Lower lobe of right lung (tissue), 2 donors: Measurements from ENCODE around the gene RPN2. TPM values are rescaled to one million over a fixed set of nuclear protein-coding genes. Genes with fewer than 3 reads are reported as not detected.

Source experiments
- ATAC-seq, 2 donors: fragments of 200-7000 bp; cut with Tn5 transposase; one replicate each; pipeline ENCODE4 v1.9.1; 2020 to 2022; ENCODE audit warnings: mild to moderate bottlenecking in 2 of 2, moderate library complexity in 2 of 2
- DNase-seq: peaks from one replicate; pipeline ENCODE4 v3.0.0-alpha.2; 2020
- H3K27ac ChIP-seq: fragments of 200-600 bp; one replicate; pipeline ENCODE4 v1.8.0; 2022
- H3K27me3 ChIP-seq: fragments of 200-600 bp; one replicate; pipeline ENCODE4 v1.8.0; 2022; ENCODE audit warnings: low read depth
- H3K36me3 ChIP-seq: fragments of 200-600 bp; one replicate; pipeline ENCODE4 v1.8.0; 2022; ENCODE audit warnings: mild to moderate bottlenecking
- H3K4me1 ChIP-seq: fragments of 200-600 bp; one replicate; pipeline ENCODE4 v1.8.0; 2022
- H3K4me3 ChIP-seq: fragments of 200-600 bp; one replicate; pipeline ENCODE4 v1.8.0; 2022; ENCODE audit warnings: mild to moderate bottlenecking
- H3K9me3 ChIP-seq: fragments of 200-600 bp; one replicate; pipeline ENCODE4 v1.8.0; 2022
- intact Hi-C: fragments of 100-400 bp; cut with DNase I; formaldehyde crosslinking; loops from one replicate; pipeline ENCODE4 v1.11.0; 2022
- total RNA-seq: library from RNA; stranded (reverse); fragmentation: NEBNext Ultra II Directional; extraction: Animal tissue kit (Norgen Biotek cat#: 25700); gene quantifications from one replicate; pipeline ENCODE4 v1.2.1, GENCODE V29; 2021
- TF ChIP-seq, protein P1 (sequence below): fragments of 200-600 bp; IDR thresholded peaks from one replicate; pipeline ENCODE4 v1.8.0; 2022; ENCODE audit warnings: antibody characterized with exemption, mild to moderate bottlenecking
- donor health status: DM: no; HTN: yes; CAD: no; lungs with severe emphysema.

Gene RPN2
- total RNA-seq, 1 donor from 2014 or later: 160 TPM

DNA sequence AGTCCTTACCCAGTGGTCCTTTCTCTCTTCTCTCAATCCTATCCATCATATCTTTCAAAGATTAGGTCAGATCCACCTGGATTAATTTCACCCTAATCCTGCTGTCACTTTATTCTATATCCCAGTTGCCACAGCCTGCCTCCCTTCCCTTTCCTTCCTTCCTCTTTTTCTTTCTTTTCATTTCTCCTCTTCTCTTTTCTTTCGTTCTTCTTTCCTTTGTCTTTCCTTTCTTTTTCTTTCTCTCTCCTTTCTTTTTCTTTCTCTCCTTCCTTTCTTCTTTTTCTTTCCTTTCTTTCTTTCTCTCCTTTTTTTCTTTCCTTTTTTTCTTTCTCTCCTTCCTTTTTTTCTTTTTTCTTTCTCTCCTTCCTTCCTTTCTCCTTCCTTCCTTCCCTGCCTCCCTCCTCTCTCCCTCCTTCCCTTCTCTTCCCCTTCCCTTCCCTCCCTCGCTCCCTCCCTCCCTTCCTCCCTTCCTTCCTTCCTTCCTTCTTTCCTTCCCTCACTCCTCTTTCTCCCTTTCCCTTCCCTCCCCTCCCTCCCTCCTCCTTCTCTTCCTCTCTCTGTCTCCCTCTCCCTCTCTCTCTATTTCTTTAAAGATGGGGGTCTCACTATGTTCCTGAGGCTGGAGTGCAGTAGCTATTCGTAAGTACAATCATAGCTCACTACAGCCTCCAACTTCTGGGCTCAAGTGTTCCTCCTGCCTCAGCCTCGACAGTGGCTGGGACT, 15.1 kb upstream of the RPN2 start:
- Histone ChIP-seq H3K36me3 (no peaks in the 10 kb centered on the region), H3K4me1 (no peaks in the 10 kb centered on the region), H3K9me3 (no peaks in the 10 kb centered on the region), H3K4me3 (no peak overlapping the region), H3K27me3 (no peaks in the 10 kb centered on the region), H3K27ac (no peak overlapping the region)
- intact Hi-C loops: no loop called here
- no peak for ATAC-seq
- TF ChIP-seq, protein P1, sequence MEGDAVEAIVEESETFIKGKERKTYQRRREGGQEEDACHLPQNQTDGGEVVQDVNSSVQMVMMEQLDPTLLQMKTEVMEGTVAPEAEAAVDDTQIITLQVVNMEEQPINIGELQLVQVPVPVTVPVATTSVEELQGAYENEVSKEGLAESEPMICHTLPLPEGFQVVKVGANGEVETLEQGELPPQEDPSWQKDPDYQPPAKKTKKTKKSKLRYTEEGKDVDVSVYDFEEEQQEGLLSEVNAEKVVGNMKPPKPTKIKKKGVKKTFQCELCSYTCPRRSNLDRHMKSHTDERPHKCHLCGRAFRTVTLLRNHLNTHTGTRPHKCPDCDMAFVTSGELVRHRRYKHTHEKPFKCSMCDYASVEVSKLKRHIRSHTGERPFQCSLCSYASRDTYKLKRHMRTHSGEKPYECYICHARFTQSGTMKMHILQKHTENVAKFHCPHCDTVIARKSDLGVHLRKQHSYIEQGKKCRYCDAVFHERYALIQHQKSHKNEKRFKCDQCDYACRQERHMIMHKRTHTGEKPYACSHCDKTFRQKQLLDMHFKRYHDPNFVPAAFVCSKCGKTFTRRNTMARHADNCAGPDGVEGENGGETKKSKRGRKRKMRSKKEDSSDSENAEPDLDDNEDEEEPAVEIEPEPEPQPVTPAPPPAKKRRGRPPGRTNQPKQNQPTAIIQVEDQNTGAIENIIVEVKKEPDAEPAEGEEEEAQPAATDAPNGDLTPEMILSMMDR: no peak
- DNase-seq: no peak

DNA sequence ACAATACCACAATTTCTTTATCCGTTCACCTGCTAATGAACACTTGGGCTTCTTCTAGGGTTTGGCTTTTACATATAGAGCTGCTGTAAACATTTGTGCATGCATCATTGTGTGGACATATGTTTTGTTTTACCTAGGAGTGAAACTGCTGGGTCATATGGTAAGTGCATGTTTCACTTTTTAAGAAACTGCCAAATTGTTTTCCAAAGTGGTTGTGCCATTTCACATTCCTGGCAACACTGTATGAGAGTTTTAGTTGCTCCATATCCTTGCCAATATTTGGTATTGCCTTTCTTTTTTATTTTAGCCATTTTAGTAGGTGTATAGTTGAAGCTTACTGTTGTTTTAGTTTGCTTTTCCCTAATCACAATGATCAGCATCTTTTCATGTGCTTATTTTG, 14.1 kb upstream of the RPN2 start:
- TF ChIP-seq, protein P1: no peak
- Histone ChIP-seq H3K4me3 (no peak overlapping the region), H3K4me1 (no peaks in the 10 kb centered on the region), H3K36me3 (no peaks in the 10 kb centered on the region), H3K27ac (no peak overlapping the region), H3K27me3 (no peaks in the 10 kb centered on the region), H3K9me3 (no peaks in the 10 kb centered on the region)
- no peak for DNase-seq
- intact Hi-C loops: no loop called here
- no peak for ATAC-seq

DNA sequence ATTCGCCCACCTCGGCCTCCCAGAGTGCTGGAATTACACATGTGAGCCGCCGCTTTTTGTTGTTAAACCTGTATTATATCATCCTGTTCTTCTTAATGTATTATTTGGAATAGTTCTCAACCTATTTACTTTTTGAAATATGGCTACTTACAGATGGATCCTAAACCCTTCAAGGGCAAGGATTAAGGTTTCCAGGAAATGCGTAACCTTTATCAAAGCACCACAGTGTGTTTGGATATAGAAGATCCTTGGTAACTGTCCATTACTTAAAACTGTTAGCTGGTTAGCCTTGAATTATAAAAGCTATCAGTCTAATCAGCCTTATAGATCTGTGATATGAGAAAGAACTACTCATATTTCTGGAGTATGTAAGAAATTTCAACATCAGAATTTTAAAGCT, 12.3 kb upstream of the RPN2 start:
- ATAC-seq (no peak), DNase-seq (no peak)
- no peaks in the 10 kb centered on the region for H3K36me3 ChIP-seq
- TF ChIP-seq, protein P1: no peak
- no peaks in the 10 kb centered on the region for H3K9me3 ChIP-seq
- no peaks in the 10 kb centered on the region for H3K27me3 ChIP-seq
- intact Hi-C loops: no loop called here
- no peak overlapping the region for H3K27ac ChIP-seq
- H3K4me1 ChIP-seq: no peaks in the 10 kb centered on the region
- no peak overlapping the region for H3K4me3 ChIP-seq

DNA sequence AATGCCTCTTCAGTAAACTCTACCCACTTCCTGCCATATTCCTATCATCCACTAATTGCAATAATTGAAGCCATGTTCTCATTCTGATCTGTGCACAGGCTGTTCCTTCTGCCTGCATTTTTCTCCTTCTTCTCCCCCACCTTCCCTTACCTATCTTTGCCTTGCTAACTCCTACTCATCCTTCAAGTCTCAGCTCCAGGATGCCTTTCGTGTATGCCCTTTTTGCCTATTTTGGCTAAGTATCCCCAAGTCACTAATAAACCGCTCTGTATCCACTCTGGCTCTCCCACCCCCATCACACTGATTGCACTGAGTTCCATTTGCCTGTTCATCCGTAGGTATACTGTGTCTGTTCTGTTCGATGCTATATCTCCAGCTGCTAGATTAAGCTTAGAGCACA, 6.3 kb upstream of the RPN2 start:
- no peak overlapping the region for H3K4me3 ChIP-seq
- H3K27ac ChIP-seq: no peak overlapping the region
- H3K27me3 ChIP-seq: no peaks in the 10 kb centered on the region
- intact Hi-C loops: no loop called here
- DNase-seq (no peak), ATAC-seq (no peak)
- no peaks in the 10 kb centered on the region for H3K36me3 ChIP-seq
- peaks cover 7% of the 10 kb centered on the region for H3K4me1 ChIP-seq
- no peaks in the 10 kb centered on the region for H3K9me3 ChIP-seq
- TF ChIP-seq, protein P1: no peak

DNA sequence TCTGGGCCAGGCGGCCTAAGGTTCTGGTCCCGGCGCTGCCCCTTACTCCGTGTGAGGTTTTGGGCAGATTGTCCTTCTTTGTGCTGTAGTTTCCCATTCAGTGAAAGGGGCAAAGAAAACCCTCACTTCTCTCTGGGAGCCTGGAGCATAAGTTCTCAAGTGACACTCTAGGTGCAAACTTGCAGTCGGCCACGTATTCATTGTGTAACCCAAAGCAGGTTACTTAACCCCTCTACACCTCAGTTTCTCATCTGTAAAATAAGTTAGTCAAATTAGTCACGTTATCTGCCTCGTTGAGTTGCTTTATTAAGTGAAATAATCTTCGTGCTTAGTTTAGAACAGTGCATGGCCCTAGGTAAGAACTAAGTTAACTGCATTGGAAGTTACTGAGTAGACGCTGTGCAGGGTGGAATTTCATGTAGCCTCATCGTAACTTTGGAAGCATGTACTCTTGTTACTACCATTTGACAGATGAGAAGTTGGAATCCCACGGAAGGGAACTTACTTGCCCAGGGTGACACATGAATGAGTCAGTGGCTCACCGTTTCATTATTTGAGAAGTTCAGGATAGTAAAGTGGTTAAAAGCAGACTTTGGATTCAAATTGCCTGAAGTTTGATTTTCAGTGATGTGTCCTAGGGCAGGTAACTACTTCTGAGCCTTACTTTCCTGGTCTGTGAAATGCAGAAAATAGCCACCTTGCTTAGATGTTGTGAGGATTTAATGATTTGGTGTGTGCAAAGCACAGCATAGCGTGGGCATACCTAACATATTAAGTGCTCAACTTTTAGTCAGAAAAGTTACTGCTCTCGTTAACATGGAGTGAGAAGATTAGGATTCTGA, 774 bp downstream of the RPN2 start:
- H3K9me3 ChIP-seq: no peaks in the 10 kb centered on the region
- peak overlapping the region; percentile 99 for H3K4me3 ChIP-seq
- peaks cover 27% of the 10 kb centered on the region for H3K36me3 ChIP-seq
- intact Hi-C loops: no loop called here
- no peaks in the 10 kb centered on the region for H3K27me3 ChIP-seq
- H3K27ac ChIP-seq: peak overlapping the region; percentile 100
- DNase-seq (no peak), ATAC-seq (peak in 1 of 2 donors; percentile 2)
- TF ChIP-seq, protein P1: no peak
- peaks cover 44% of the 10 kb centered on the region for H3K4me1 ChIP-seq
